ENCODE measurements around the gene CCDC60. TPM values are rescaled to one million over a fixed set of nuclear protein-coding genes. Genes with fewer than 3 reads are reported as not detected.

The CCDC60 gene
- total RNA-seq, 1 experiment from 2014 or later: not detected

- no peak overlapping the region for H3K4me3 ChIP-seq (replicated peaks in 1 of 2; ENCODE audit: low read depth in 1 of 2, low read length in 2 of 2)
- no peak overlapping the region for H3K4me2 ChIP-seq (ENCODE audit: low read length)
- no peaks in the 10 kb centered on the region for H3K9me3 ChIP-seq (ENCODE audit: control insufficient read depth in 1 of 2, insufficient read depth in 1 of 2, low read depth in 1 of 2, low read length in 2 of 2)
- ChIA-PET RAD21 (ENCODE audit: low non-redundant PET in 1 of 2, low total read pairs in 2 of 2, uncharacterized antibody in 2 of 2, unreplicated experiment in 2 of 2) (interaction anchor here in 1 of 2 experiments (0.5 kb wide), 1 partner anchor 340 kb away, joined by 3 read pairs; no protein-coding TSS in a partner anchor), CTCF (no interaction called here), POLR2A (no interaction called here)
- no peaks in the 10 kb centered on the region for H3K36me3 ChIP-seq (ENCODE audit: control insufficient read depth in 1 of 2, insufficient read depth in 2 of 2, low read length in 2 of 2)
- H3K27ac ChIP-seq (ENCODE audit: low read depth, low read length): no peak overlapping the region
- no peaks in the 10 kb centered on the region for H3K4me1 ChIP-seq (ENCODE audit: control insufficient read depth in 1 of 2, insufficient read depth in 2 of 2, low read length in 2 of 2)
- H3K27me3 ChIP-seq (ENCODE audit: insufficient read depth, low read length): no peaks in the 10 kb centered on the region; the same call in 1 of the 2 replicates
- no peaks in the 10 kb centered on the region for H3K79me2 ChIP-seq (ENCODE audit: insufficient read depth, low read length)
- H3K9ac ChIP-seq (ENCODE audit: low read length): no peak overlapping the region
- no peaks in the 10 kb centered on the region for H3K9me2 ChIP-seq (ENCODE audit: insufficient read depth)
- TF ChIP-seq ELF1 (IDR thresholded peaks at IDR 0.05; ENCODE audit: borderline replicate concordance, low read depth) (no peak), JUND (IDR thresholded peaks at IDR 0.05) (no peak), YY1 (IDR thresholded peaks at IDR 0.05; ENCODE audit: extremely low read depth, insufficient replicate concordance, low read depth, low read length) (no peak), POLR2A (IDR thresholded peaks at IDR 0.05; ENCODE audit: borderline replicate concordance, extremely low read depth, insufficient read depth, insufficient read length) (no peak), EZH2 (IDR thresholded peaks at IDR 0.05) (no peak), CTCF (IDR thresholded peaks at IDR 0.05 in 2 of 3, conservative IDR thresholded peaks at IDR 0.05 in 1 of 3; ENCODE audit: borderline replicate concordance in 1 of 3, insufficient read depth in 1 of 3, low read depth in 2 of 3, low read length in 2 of 3) (no peak), CBX3 (IDR thresholded peaks at IDR 0.05; ENCODE audit: low read depth) (no peak), SP1 (IDR thresholded peaks at IDR 0.05; ENCODE audit: low read depth) (no peak), ZBTB33 (IDR thresholded peaks at IDR 0.05; ENCODE audit: extremely low read depth, insufficient replicate concordance, low read length) (no peak), ZFX (IDR thresholded peaks at IDR 0.05) (no peak), EGR1 (IDR thresholded peaks at IDR 0.05; ENCODE audit: low read depth) (no peak)
- H4K20me1 ChIP-seq (ENCODE audit: insufficient read depth): no peaks in the 10 kb centered on the region
- intact Hi-C loops (cut with micrococcal nuclease): no loop called here
- H2AFZ ChIP-seq (ENCODE audit: low read depth, low read length, poor library complexity, severe bottlenecking): no peak overlapping the region
- ATAC-seq (no peak), DNase-seq (ENCODE audit: low read depth, low spot score) (no peak)
- no TSS peak for BruUV-seq (replicated peaks)
Measured at GRCh38 chr12:119363037-119363436, 28.5 kb downstream of the CCDC60 start.

Data from HCT116 (cell line).